Ecto neural progenitor cell (in vitro differentiated cells): ENCODE results near the gene INTS11.

Experiments used
- DNase-seq: peaks from one replicate; pipeline ENCODE4 v3.0.0-alpha.2; 2018; ENCODE audit warnings: low spot score

INTS11 gene

DNA sequence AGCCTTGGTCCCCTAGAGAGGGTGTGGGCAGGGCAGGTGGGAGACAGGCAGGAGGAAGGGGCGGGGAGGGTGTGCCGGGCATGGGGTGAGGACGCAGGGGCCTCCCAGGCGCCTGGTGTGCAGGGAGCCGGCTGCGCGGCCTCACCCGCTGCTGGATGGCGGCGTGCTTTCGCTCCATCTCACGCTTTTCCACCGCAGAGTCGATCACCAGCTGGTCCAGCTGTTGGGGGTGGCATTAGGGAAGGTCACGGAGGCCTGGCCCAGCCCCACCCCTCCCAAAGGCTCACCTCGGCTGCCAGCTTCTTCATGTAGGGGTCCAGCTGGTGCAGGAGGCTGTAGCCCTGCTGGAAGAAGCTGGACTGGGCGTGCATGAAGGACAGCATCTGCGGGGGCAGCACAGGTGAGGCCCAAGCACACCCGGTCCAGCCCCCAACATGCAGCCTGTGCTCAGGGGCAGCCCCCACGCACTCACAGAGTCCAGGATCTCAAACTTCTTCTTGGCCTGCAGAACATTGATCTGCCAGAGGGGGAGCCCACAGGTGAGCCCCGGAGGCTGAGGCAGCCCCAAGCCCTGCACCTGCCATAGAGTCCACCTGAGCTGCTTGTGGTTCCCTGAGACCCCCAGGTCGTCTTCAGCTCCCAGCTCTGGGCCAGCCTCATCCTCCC, 24.6 kb downstream of the INTS11 start:
- DNase-seq = no peak

DNA sequence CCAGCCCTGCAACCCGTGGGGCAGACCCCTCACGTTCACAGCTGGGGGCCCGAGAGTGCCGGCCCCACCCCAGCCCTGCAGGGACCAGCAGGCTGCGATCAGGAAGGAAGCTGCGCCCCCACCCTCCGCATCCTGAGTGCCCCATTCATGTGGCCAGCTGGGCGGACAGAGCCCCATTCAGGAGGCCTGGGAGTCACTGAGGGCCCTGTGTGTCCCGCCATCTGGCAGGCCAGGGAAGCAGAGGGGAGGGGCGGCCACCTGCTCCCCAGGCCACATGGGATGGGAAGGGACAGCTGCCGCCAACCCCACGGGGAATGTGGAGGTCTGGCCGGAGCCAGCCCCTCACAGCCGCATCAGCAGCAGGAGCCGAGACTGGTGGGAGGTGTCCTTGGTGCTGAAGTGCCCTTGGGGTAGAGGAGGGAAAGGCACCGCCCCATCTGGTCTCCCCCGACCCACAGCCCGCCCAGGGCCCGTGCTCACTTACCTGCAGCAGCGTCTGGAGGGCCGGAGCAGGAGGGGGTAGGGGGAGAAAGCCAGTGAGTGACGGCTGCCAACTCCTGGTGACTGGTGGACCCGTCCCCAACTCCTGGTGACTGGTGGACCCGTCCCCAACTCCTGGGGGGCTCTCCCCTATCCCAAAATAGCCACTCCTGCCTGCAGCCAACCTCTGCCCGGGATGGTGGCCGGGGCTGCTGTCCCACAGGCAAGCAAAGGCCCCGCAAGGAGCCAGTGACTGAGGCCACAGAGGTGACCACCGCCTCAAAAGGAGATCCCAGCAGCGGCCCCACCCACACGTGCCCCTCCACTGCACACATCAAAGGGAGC, 25.4 kb downstream of the INTS11 start:
- DNase-seq = peak; percentile 84

DNA sequence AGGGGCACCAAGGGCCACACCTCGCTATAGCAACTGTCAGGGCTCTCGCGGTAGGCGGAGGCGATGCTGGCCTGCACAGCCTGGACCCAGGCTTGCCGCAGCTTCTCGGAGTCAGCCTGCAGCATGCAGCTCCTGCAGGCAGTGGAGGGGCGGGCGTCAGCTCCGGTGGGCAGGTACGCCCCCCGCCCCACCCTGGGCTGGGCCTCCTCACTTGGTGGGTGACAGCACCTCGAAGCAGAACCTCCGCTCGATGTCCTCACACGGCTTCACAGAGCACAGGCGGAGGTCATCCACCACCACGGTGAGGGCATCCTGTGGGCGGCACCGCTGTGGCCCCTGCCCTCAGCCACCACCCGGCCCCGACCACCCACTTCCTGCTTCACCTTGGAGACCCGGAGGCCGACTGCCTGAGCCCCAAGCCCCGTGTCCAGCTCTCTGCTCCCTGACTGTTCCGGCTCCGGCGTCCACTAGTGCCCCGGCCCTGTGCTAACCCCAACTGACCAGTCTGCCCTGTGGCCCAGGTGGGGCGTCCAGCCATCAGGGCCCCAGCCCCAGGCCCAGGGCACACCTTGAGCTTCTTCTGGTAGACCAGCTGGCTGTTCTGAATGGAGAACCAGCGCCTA, 26.5 kb downstream of the INTS11 start:
- DNase-seq = no peak

DNA sequence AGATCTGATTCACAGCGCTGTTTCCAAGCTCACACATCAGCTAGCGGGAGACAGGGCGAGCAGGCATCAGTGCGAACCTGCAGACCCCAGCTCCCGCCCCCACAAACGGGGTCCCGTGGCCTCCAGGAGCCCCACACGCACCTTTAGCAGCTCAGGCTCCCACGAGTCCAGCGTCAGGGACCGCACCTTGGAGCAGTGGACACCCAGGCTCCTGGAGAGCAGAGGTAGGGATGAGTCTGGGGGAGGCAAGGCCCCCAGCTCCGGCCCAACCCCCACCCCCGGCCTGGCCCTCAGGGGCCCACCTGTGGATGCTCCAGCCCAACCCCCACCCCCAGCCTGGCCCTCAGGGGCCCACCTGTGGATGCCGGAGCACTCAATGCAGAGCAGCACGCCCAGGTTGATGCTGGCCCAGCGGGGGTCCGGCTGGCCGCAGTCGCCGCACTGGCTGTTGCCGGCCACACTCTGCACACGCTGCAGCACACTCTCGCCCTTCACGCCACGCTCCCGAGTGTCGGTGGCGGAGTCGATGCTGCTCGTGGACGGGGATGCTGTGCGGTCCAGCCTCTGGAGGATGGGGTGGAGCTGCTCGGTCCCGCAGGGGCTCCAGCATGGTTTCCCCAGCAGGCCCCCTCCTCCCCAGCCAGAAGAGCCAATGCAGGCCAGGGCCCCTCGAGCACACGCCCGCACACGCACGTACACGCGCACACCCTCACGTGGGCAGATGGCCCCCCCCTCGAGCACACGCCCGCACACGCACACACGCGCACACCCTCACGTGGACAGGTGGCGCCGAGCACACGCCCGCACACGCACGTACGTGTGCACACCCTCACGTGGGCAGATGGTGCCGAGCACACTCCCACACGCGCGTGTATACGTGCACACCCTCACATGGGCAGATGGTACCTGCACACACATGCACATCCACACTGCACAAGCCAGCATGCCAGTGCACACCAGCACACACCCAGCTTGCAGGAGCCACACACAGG, 28.1 kb downstream of the INTS11 start:
- DNase-seq = no peak

DNA sequence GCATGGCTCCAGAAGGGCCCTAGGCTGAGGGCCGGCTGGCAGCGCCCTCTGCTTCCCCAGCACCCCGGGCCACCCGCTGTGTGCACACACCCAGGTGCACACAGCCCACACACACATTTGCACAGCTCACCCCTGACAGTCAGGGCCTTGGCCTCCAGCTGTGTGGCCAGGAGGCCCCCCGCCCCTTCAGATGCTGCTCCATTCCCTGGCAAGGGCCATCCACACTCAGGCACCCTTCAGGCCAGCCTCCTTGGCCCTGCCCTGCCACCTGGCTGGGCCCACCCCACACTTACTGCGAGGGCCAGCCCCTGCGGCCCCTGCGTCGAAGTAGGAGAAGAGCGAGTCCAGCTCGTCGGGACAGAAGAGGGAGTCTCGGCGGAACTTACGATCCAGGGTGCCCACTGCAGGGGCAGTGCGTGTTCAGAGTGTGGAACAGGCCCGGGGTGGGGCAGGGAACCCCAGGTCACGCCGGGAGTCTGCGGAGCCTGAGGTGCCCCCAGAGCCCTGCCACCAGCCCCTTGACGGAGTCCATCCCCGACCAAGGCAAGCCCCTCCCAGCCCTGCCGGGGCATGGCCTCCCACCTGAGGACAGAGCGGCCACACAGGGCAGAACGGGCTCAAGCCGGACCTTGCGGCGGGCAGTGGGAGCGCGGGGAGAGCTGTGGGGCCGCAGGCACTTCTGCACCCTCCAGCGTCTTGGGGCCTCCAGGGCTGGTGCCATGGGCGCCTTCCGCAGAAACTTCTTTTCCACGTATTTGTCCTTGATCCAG, 29.1 kb downstream of the INTS11 start:
- no peak for DNase-seq

DNA sequence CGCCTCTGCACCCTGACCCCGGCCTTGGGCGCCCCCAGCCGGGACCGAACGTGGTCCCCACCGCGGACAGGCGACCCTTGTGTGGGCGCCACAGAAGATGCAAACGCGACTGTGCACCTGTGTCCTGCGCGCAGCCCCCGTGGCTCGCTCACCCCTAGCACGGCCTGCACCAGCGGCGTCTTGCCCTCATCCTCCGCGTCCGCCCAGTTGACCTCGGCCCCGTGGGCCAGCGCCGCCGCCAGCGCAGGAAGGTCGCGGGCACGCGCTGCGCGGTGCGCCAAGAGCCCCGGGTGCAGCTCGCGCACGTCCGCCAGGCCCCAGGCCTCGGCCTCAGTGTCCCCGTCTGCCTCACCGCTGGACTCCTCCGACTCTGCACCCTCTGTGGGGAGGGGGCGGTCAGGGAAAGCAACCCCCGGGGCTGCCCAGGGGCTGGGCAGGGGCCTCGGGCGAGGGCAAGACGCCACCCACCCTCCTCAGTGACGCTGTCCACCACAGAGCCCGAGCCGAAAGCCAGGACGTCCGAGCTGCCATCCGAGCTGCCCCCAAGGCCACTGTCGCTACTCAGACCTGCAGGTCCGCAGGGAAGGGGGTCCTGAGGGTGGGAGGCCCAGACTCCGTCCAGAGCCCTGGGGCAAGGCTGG, 30.1 kb downstream of the INTS11 start:
- no peak for DNase-seq

DNA sequence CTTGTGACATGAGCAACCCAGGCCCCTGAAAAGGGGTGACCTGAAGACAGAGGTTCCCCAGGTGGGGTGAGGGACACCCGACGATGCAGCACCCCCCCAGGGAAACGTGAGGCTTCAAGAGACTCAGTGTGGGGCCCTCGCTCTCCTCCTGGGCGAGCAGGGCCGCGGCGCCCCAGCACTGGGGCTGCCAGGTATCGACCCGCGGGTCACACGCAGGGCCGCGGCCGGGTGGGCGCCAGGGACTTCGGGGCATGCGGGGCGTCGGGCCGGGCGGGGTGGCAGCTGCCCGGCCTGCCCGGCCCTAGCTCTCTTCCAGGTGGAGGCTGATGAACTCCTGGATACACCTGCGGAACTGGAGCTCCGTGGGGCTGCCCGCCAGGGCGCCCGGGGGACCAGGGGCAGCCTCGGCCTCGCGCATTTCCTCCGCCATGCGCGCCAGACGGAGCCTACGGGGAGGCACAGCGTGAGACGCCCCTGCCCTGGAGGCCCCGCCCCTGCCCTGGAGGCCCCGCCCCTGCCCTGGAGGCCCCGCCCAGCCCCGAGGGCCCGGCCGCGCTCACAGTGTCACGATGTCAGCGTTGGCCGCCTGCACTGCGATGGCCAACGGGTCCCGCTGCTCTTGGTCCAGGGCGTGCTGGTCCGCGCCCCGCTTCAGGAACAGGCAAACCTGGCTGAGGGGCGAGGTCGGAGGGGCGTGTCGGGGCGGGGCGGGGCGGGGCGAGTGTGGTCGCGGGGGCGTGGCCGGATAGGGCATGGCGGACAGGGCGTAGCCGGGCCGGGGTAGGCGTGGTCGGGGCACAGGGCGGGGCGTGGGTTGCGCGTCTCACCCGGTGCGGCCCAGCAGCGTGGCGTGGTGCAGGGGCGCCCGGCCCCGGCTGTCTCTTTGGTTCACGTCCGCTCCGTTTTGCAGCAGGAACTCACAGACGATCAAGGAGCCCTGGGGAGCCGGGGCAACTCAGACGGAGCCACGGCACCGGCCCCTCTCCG, 30.9 kb downstream of the INTS11 start:
- peak; percentile 80 for DNase-seq

DNA sequence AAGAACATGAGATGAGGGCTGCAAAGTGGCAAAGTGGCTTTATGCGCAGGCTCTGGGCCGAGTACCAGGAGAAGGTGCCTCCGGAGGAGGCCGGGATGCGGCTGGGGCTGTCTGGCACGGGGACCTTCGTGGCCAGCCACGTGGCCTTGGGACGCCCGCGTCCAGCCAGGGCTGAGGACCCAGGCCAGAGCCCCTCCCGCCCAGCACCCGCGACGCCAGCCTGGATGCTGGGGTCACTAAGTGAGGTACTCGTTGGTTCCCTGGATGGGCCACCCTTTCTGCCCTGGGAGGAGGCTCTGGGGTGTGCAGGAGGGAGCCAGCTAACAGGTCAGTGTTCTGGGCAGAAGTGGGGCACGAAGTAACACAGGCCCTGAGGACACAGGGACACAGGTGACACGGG, 31.6 kb downstream of the INTS11 start:
- no peak for DNase-seq

DNA sequence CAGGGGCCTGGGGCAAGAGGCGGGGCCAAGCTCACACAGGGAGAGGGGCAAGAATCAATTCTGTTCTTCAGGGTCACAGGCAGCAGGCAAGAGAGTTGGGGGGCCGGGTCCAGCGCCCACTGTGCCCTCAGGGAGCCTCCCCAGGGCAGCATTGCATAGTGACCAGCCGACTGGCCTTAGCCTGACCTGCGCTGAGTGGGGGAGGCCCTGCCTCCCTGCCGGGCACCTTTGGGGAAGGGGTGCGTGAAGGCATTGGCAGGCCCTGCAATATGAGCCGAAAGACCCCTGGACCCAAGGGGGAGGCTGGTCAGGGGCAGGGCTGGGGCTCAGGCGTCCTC, 32.0 kb downstream of the INTS11 start:
- no peak for DNase-seq

DNA sequence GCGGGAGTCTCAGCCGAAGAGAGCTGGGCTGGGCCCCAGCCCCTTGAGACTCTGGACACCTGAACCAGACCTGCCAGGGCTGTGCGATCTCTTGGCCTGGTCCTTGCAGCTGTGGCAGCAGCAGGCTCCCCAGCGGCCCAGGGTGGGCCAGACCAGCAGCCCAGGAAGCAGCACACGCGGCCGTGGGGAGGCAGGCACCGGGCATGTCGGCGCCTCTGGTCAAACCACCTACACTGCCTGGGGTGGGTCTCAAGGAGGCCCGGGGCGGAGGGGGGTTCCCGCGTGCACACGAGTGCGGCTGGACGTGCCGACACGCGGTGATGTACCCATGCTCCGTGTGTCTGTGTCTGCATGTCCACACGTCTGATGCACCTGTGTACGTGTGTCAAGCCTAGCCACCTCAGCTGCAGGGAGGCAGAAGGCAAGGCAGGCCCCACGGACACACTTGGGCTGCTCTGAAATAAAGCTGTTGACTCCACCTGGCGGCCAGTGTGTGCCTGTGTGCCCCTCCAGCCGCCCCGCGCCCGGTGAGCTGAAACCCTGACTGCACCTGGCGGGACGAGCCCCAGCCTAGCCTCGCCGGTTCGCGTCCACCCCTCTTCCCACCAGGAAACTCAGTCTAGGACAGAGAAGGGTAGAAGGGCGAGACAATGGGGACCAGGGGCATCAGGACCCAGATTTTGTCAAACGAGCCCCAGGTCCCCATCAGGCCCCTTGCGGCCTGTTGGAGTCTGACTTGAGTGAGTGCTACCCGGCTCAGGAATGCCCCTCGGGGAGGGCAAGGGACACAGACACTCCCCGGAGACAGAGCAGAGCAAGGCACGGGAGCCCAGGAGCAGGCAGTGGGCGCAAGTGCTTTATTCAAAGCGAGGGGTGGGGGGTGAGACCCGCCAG, 32.7 kb downstream of the INTS11 start:
- peak; percentile 80 for DNase-seq

DNA sequence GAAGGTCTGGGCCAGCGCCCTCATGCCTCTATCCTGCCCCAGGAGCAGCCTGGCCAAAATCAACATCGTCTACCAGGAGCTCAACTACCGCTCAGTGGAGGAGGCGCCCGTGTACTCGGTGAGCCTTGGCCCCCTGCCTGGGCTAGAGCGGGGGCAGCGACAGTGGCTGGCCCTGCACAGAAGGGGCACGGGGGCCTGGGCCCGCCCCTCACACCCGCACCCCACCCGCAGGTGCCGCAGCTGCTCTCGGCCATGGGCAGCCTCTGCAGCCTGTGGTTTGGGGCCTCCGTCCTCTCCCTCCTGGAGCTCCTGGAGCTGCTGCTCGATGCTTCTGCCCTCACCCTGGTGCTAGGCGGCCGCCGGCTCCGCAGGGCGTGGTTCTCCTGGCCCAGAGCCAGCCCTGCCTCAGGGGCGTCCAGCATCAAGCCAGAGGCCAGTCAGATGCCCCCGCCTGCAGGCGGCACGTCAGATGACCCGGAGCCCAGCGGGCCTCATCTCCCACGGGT, 33.4 kb downstream of the INTS11 start:
- DNase-seq = no peak

DNA sequence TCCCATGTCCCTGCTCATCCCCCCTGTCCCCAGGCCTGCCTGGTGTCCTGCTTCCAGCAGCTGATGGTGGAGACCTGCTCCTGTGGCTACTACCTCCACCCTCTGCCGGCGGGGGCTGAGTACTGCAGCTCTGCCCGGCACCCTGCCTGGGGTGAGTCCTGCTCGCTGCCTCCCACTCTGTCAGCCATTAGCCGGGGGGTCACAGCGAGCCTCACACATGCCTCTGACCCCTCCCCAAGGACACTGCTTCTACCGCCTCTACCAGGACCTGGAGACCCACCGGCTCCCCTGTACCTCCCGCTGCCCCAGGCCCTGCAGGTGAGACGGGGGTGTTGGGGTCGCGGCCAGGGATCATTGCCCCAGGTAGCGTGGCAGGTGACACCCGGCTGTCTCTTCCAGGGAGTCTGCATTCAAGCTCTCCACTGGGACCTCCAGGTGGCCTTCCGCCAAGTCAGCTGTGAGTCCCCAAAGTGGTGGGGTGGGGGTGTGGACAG, 34.2 kb downstream of the INTS11 start:
- peak; percentile 82 for DNase-seq

DNA sequence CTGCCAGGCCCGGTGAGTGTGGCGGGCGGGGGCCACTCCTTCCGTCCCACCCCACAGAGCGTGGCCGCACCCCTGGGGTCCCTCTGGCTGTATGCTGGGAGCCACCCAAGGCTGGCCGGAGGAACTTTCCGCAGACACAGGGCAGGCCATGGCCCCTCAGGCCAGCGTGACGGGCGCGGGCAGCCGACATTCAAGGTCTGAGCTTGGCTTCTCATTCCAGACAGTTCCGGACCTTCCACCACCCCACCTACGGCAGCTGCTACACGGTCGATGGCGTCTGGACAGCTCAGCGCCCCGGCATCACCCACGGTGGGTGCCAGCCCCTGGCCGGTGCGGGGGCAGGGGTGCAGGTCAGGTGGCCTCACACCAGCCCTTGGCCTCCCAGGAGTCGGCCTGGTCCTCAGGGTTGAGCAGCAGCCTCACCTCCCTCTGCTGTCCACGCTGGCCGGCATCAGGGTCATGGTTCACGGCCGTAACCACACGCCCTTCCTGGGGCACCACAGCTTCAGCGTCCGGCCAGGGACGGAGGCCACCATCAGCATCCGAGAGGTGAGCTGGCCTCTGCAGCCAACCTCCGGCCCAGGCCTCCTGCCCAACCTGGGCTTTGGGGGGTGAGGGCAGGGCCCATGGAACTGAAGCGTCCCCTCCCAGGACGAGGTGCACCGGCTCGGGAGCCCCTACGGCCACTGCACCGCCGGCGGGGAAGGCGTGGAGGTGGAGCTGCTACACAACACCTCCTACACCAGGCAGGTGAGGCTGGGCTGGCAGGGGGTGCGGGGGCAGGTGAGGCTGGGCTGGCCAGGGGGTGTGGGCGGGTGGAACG, 37.0 kb downstream of the INTS11 start:
- DNase-seq = no peak

DNA sequence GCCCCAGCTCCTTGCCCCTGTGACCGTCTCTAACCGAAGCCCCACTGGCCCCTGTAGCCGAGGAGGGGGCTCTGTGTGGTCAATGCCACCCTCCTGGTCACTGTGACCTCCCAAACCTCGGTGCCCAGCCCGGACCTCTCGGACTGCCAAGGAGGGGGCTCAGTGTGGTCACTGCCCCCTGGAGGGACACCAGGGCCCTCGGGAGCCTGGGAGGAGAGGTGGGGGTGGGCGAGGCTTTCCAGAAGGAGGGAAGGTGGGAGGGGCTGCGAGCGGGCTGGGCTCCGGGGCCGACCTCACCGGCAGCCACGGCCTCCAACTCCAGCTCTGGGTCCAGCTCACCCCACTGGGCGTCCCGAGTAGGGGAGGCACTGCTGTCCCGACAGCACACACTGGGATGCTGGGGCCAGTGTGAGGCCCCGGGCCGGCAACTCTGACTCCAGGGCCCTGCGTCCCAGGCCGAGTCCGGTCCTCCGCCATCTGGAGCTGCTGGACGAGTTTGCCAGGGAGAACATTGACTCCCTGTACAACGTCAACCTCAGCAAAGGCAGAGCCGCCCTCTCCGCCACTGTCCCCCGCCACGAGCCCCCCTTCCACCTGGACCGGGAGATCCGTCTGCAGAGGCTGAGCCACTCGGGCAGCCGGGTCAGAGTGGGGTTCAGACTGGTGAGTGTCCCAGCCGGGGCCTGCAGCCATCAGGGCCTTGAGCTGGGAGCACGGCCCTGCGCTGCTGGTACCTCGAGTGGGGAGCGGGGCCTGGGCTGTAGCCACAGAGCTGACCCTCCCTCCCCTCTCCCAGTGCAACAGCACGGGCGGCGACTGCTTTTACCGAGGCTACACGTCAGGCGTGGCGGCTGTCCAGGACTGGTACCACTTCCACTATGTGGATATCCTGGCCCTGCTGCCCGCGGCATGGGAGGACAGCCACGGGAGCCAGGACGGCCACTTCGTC, 37.9 kb downstream of the INTS11 start:
- no peak for DNase-seq

DNA sequence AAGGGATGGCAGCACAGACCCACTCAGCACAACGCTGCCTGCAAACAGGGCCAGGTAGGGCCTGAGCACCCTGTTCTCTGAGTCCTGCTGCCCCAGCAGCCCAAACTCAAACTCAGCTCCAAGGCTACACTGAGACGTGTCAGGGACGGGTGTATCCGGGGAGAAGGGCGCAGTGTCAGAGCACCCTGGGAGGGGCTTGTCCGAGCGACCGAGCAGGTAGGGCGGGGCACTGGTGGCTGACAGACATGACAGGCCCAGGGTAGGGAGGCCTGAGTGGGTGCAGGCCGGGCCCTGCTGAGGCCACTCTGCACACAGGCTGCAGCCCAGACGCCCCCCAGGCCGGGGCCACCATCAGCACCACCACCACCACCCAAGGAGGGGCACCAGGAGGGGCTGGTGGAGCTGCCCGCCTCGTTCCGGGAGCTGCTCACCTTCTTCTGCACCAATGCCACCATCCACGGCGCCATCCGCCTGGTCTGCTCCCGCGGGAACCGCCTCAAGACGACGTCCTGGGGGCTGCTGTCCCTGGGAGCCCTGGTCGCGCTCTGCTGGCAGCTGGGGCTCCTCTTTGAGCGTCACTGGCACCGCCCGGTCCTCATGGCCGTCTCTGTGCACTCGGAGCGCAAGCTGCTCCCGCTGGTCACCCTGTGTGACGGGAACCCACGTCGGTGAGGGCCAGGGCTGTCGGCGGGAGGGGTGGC, 38.7 kb downstream of the INTS11 start:
- DNase-seq = no peak
